Endodermal cell (in vitro differentiated cells): ENCODE results near the gene PEA15. TPM values are rescaled to one million over a fixed set of nuclear protein-coding genes. Genes with fewer than 3 reads are reported as not detected.

ENCODE experiments used
- DNase-seq: peaks from one replicate; pipeline ENCODE4 v3.0.0-alpha.2; 2017
- H3K27ac ChIP-seq: 2 replicates; pipeline ENCODE4 v1.5.1; 2013; ENCODE audit warnings: mild to moderate bottlenecking, low read depth, low read length, moderate library complexity
- H3K27me3 ChIP-seq: 2 replicates; pipeline ENCODE4 v1.6.1; 2013; ENCODE audit warnings: mild to moderate bottlenecking, low read length, moderate library complexity; ENCODE audit not compliant: insufficient read depth, control insufficient read depth, poor library complexity, severe bottlenecking
- H3K36me3 ChIP-seq: 2 replicates; pipeline ENCODE4 v1.7.0; 2013; ENCODE audit warnings: mild to moderate bottlenecking, low read length, moderate library complexity; ENCODE audit not compliant: control insufficient read depth, insufficient read depth
- H3K4me1 ChIP-seq: one replicate; pipeline ENCODE4 v1.7.0; 2013; ENCODE audit warnings: low read length; ENCODE audit not compliant: control insufficient read depth, insufficient read depth
- H3K4me3 ChIP-seq: 2 replicates; pipeline ENCODE4 v1.5.1; 2013; ENCODE audit warnings: mild to moderate bottlenecking, low read length, moderate library complexity
- H3K9ac ChIP-seq: 2 replicates; pipeline ENCODE4 v1.6.1; 2013; ENCODE audit warnings: mild to moderate bottlenecking, low read length, moderate library complexity; ENCODE audit not compliant: poor library complexity, severe bottlenecking; ENCODE audit errors: extremely low read depth
- H3K9me3 ChIP-seq: 2 replicates; pipeline ENCODE4 v1.6.1; 2013; ENCODE audit warnings: mild to moderate bottlenecking, low read length, moderate library complexity; ENCODE audit not compliant: control insufficient read depth
- H3K27ac Mint-ChIP-seq: 2 replicates; pipeline ENCODE4 v1.8.0; 2020; ENCODE audit warnings: mixed read lengths
- H3K27me3 Mint-ChIP-seq: 2 replicates; pipeline ENCODE4 v1.8.0; 2021; ENCODE audit warnings: mild to moderate bottlenecking, mixed read lengths; ENCODE audit not compliant: insufficient read depth
- H3K36me3 Mint-ChIP-seq: 2 replicates; pipeline ENCODE4 v1.8.0; 2020; ENCODE audit warnings: low read depth, mixed read lengths
- H3K4me1 Mint-ChIP-seq: 2 replicates; pipeline ENCODE4 v1.8.0; 2020; ENCODE audit warnings: mixed read lengths
- H3K4me3 Mint-ChIP-seq: 2 replicates; pipeline ENCODE4 v1.8.0; 2020; ENCODE audit warnings: mild to moderate bottlenecking, moderate library complexity, mixed read lengths
- H3K9me3 Mint-ChIP-seq: 2 replicates; pipeline ENCODE4 v1.8.0; 2020; ENCODE audit warnings: mild to moderate bottlenecking, mixed read lengths
- WGBS, 2 experiments: methylation state at CpG; one replicate each; pipeline versions ENCODE4 v1.1.5 to v1.1.7; 2013; ENCODE audit warnings: missing lambda C conversion rate in 2 of 2, mixed read lengths in 1 of 2; ENCODE audit not compliant: insufficient coverage in 1 of 2, insufficient read length in 1 of 2; 5-methylcytosine and 5-hydroxymethylcytosine counted together
- total RNA-seq, 2 donors: library from RNA; stranded (reverse); fragmentation: NEBNext Ultra II Directional in 1 of 2; extraction: Animal tissue kit (Norgen Biotek cat#: 25700) in 1 of 2; gene quantifications; 2 replicates in 1 of 2; 3 replicates in 1 of 2; pipeline ENCODE4 v1.2.1, GENCODE V29; 2021
- TF ChIP-seq, protein P1 (sequence below): fragments of 200-600 bp; sonication (generic); conservative IDR thresholded peaks from 2 replicates; pipeline ENCODE4 v1.5.0; 2021; ENCODE audit warnings: antibody characterized with exemption, mild to moderate bottlenecking

PEA15 gene
- total RNA-seq, 2 donors from 2014 or later = 55.9 to 56.3 TPM

DNA sequence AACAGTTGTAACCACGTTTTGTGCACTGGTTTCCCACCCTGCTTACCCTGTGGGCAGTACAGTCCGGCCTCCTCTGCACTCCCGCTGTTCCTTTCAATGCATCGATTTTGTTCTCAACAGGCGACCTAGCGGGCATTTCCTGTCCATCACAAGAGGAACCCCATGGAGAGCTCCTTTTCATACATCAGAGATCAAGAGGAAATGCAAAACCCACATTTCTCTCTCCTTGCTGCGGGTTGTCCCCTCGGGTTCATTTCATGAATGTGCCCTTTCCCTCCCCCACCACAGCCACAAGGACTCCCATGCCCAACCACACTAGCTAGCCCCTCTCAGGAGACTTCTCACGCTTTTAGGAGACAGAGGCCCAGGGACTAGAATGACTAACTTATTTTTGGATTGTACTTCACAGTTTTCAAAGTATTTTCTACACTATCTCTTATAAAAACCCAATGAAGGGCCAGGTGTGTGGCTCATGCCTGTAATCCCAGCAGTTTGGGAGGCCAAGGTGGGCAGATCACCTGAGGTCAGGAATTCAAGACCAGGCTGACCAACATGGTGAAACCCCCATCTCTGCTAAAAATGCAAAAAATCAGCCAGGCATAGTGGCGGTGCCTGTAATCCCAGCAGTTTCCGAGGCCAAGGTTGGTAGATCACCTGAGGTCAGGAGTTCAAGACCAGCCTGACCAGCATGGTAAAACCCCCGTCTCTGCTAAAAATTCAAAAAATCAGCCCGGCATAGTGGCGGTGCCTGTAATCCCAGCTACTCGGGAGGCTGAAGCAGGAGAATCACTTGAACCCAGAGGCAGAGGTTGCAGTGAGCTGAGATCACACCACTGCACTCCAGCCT is 35.4 kb upstream of the PEA15 start:
- Histone ChIP-seq H3K4me1 (peaks cover 8% of the 10 kb centered on the region), H3K9ac (no peak overlapping the region), H3K4me3 (no peak overlapping the region), H3K9me3 (no peaks in the 10 kb centered on the region), H3K27ac (peak overlapping the region; percentile 95), H3K27me3 (no peaks in the 10 kb centered on the region), H3K36me3 (no peaks in the 10 kb centered on the region)
- WGBS, 2 experiments = 20 to 30% methylated on average over 14 to 15 of the region's 15 CpGs
- Mint-ChIP-seq H3K36me3 (no peaks in the 10 kb centered on the region), H3K4me3 (peak overlapping the region; percentile 19), H3K9me3 (no peaks in the 10 kb centered on the region), H3K27ac (peak overlapping the region; percentile 83), H3K27me3 (peaks cover 5% of the 10 kb centered on the region), H3K4me1 (peaks cover 42% of the 10 kb centered on the region)
- TF ChIP-seq, protein P1, sequence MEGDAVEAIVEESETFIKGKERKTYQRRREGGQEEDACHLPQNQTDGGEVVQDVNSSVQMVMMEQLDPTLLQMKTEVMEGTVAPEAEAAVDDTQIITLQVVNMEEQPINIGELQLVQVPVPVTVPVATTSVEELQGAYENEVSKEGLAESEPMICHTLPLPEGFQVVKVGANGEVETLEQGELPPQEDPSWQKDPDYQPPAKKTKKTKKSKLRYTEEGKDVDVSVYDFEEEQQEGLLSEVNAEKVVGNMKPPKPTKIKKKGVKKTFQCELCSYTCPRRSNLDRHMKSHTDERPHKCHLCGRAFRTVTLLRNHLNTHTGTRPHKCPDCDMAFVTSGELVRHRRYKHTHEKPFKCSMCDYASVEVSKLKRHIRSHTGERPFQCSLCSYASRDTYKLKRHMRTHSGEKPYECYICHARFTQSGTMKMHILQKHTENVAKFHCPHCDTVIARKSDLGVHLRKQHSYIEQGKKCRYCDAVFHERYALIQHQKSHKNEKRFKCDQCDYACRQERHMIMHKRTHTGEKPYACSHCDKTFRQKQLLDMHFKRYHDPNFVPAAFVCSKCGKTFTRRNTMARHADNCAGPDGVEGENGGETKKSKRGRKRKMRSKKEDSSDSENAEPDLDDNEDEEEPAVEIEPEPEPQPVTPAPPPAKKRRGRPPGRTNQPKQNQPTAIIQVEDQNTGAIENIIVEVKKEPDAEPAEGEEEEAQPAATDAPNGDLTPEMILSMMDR = no peak
- DNase-seq = peak; percentile 92

DNA sequence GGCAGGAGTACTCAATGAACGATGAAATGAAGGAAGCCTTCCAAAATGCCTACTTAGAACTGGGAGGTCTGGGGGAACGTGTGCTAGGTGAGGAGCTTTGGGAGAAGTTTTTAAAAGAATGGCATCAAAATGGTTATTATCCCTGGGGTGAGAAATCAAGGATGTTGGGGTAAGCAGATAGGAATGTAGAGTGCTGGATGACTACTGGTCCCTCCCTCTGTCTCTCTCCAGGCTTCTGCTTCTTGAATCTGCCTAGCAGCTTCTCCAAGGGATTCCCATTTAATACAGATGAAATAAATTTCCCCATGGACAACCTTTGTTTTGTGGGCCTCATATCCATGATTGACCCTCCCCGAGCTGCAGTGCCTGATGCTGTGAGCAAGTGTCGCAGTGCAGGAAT is 33.8 kb upstream of the PEA15 start:
- no peaks in the 10 kb centered on the region for H3K27me3 ChIP-seq
- no peaks in the 10 kb centered on the region for H3K9me3 ChIP-seq
- H3K4me1 Mint-ChIP-seq = peaks cover 58% of the 10 kb centered on the region
- H3K27ac ChIP-seq = peak overlapping the region; percentile 32
- no peaks in the 10 kb centered on the region for H3K36me3 Mint-ChIP-seq
- peaks cover 13% of the 10 kb centered on the region for H3K4me1 ChIP-seq
- TF ChIP-seq, protein P1 = no peak
- WGBS, 2 experiments = 71 to 85% methylated on average over 4 of the region's 4 CpGs
- H3K36me3 ChIP-seq = no peaks in the 10 kb centered on the region
- no peak overlapping the region for H3K27ac Mint-ChIP-seq
- no peak overlapping the region for H3K4me3 Mint-ChIP-seq
- no peak overlapping the region for H3K9ac ChIP-seq
- no peak for DNase-seq
- H3K27me3 Mint-ChIP-seq = peaks cover 5% of the 10 kb centered on the region
- H3K4me3 ChIP-seq = no peak overlapping the region
- no peaks in the 10 kb centered on the region for H3K9me3 Mint-ChIP-seq

DNA sequence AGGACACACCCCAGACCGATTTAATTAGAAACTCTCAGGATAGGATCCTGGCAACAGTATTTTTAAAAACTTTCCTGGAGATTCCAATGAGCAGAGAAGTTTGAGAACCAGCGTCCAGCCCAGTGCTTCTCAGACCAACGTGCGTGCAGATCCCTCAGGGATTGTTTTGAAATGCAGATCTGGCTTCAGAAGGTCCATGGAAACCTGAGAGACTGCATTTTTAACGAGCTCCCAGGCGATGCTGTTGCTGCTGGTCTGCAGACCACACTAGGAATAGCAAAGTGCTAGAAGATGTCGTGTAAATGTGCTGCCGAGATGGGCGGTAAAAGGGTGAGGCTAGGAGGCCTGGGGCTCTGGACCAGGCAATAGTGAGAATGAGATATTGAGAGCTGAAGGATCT is 33.2 kb upstream of the PEA15 start:
- no peak overlapping the region for H3K4me3 ChIP-seq
- no peak overlapping the region for H3K27ac Mint-ChIP-seq
- H3K36me3 Mint-ChIP-seq = no peaks in the 10 kb centered on the region
- WGBS, 2 experiments = 44 to 50% methylated on average over 6 to 9 of the region's 9 CpGs
- peaks cover 15% of the 10 kb centered on the region for H3K4me1 ChIP-seq
- H3K4me3 Mint-ChIP-seq = no peak overlapping the region
- no peak overlapping the region for H3K9ac ChIP-seq
- H3K27ac ChIP-seq = peak overlapping the region; percentile 32
- no peaks in the 10 kb centered on the region for H3K9me3 ChIP-seq
- TF ChIP-seq, protein P1 = no peak
- H3K9me3 Mint-ChIP-seq = no peaks in the 10 kb centered on the region
- no peaks in the 10 kb centered on the region for H3K36me3 ChIP-seq
- peaks cover 62% of the 10 kb centered on the region for H3K4me1 Mint-ChIP-seq
- H3K27me3 Mint-ChIP-seq = peaks cover 5% of the 10 kb centered on the region
- no peaks in the 10 kb centered on the region for H3K27me3 ChIP-seq
- DNase-seq = peak; percentile 68
